Loucy (cell line): ENCODE data around the gene PTH1R.

ENCODE experiments used
- EZH2phosphoT487 ChIP-seq: fragments of 200-600 bp; IDR thresholded peaks from 2 replicates; pipeline ENCODE4 v1.6.1; 2018; ENCODE audit warnings: antibody characterized with exemption, mild to moderate bottlenecking, moderate library complexity, borderline replicate concordance
- TF ChIP-seq, protein P1 (sequence below): fragments of 200-600 bp; sonication (generic); conservative IDR thresholded peaks from 2 replicates; pipeline ENCODE4 v1.5.1; 2014; ENCODE audit warnings: mild to moderate bottlenecking, antibody characterized with exemption, low read length

GRCh38 chr3:46932455-46933225 lies 55.1 kb downstream of the PTH1R start:
- TF ChIP-seq EZH2phosphoT487 = no peak
- TF ChIP-seq, protein P1, sequence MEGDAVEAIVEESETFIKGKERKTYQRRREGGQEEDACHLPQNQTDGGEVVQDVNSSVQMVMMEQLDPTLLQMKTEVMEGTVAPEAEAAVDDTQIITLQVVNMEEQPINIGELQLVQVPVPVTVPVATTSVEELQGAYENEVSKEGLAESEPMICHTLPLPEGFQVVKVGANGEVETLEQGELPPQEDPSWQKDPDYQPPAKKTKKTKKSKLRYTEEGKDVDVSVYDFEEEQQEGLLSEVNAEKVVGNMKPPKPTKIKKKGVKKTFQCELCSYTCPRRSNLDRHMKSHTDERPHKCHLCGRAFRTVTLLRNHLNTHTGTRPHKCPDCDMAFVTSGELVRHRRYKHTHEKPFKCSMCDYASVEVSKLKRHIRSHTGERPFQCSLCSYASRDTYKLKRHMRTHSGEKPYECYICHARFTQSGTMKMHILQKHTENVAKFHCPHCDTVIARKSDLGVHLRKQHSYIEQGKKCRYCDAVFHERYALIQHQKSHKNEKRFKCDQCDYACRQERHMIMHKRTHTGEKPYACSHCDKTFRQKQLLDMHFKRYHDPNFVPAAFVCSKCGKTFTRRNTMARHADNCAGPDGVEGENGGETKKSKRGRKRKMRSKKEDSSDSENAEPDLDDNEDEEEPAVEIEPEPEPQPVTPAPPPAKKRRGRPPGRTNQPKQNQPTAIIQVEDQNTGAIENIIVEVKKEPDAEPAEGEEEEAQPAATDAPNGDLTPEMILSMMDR = peak; percentile 45
